Liver (tissue), 9 donors: ENCODE measurements around the gene CEP78. TPM values are rescaled to one million over a fixed set of nuclear protein-coding genes. Genes with fewer than 3 reads are reported as not detected.

Experiments
- DNase-seq: peaks from one replicate; pipeline ENCODE4 v3.0.0-alpha.2; 2017; ENCODE audit warnings: low spot score
- H3K27ac ChIP-seq, 2 donors: one replicate each; pipeline ENCODE4 v1.7.0; 2013; ENCODE audit warnings: inconsistent platforms in 2 of 2, low read length in 2 of 2, control low read depth in 1 of 2, low read depth in 1 of 2, mild to moderate bottlenecking in 1 of 2
- H3K27me3 ChIP-seq, 4 donors: one replicate each; pipeline versions ENCODE4 v1.6.1 to v1.7.0; 2013; ENCODE audit warnings: low read length in 3 of 4, inconsistent platforms in 1 of 4, mild to moderate bottlenecking in 1 of 4, moderate library complexity in 1 of 4; ENCODE audit not compliant: control insufficient read depth in 4 of 4, insufficient read depth in 4 of 4
- H3K36me3 ChIP-seq, 4 donors: one replicate each; pipeline versions ENCODE4 v1.6.1 to v1.7.0; 2013; ENCODE audit warnings: low read length in 3 of 4, mild to moderate bottlenecking in 3 of 4, low read depth in 1 of 4, moderate library complexity in 1 of 4; ENCODE audit not compliant: control insufficient read depth in 4 of 4, insufficient read depth in 3 of 4
- H3K4me1 ChIP-seq, 4 donors: one replicate each; pipeline versions ENCODE4 v1.6.1 to v1.7.0; 2013; ENCODE audit warnings: low read length in 3 of 4, mild to moderate bottlenecking in 3 of 4, moderate library complexity in 1 of 4; ENCODE audit not compliant: control insufficient read depth in 4 of 4, insufficient read depth in 4 of 4
- H3K4me3 ChIP-seq, 3 donors: one replicate each; pipeline versions ENCODE4 v1.6.1 to v1.7.0; 2013; ENCODE audit warnings: low read length in 3 of 3, control low read depth in 1 of 3, low read depth in 1 of 3, mild to moderate bottlenecking in 1 of 3
- H3K9ac ChIP-seq, 2 donors: one replicate each; pipeline ENCODE4 v1.7.0; 2013; ENCODE audit warnings: low read length in 2 of 2, mild to moderate bottlenecking in 2 of 2, moderate library complexity in 2 of 2, control low read depth in 1 of 2, low read depth in 1 of 2
- H3K9me3 ChIP-seq, 4 donors: one replicate each; pipeline versions ENCODE4 v1.6.1 to v1.7.0; 2013; ENCODE audit warnings: low read length in 3 of 4; ENCODE audit not compliant: control insufficient read depth in 4 of 4
- ATF3 ChIP-seq: IDR thresholded peaks from 2 replicates; pipeline ENCODE4 v1.6.1; 2016; ENCODE audit warnings: antibody characterized with exemption
- CTCF ChIP-seq: fragments of 150-350 bp; IDR thresholded peaks from 2 replicates; pipeline ENCODE4 v1.5.1; 2017; ENCODE audit warnings: improper control_type of control experiment, low read depth, low read length; ENCODE audit not compliant: missing input control
- EGR1 ChIP-seq, 2 donors: IDR thresholded peaks; 2 replicates each; pipeline ENCODE4 v1.6.1; 2016 to 2018; ENCODE audit warnings: antibody characterized with exemption in 2 of 2, low read depth in 2 of 2
- FOXA1 ChIP-seq: IDR thresholded peaks from 2 replicates; pipeline ENCODE4 v1.6.1; 2016; ENCODE audit warnings: antibody characterized with exemption
- FOXA2 ChIP-seq: IDR thresholded peaks from 2 replicates; pipeline ENCODE4 v1.6.1; 2016; ENCODE audit warnings: antibody characterized with exemption
- GABPA ChIP-seq, 2 donors: IDR thresholded peaks in 1 of 2; conservative IDR thresholded peaks in 1 of 2; 2 replicates each; pipeline ENCODE4 v1.6.1; 2016; ENCODE audit warnings: antibody characterized with exemption in 2 of 2, mild to moderate bottlenecking in 1 of 2, moderate library complexity in 1 of 2
- HNF4A ChIP-seq, 2 donors: conservative IDR thresholded peaks; 2 replicates each; pipeline ENCODE4 v1.6.1; 2016; ENCODE audit warnings: antibody characterized with exemption in 2 of 2, mild to moderate bottlenecking in 2 of 2
- HNF4G ChIP-seq: IDR thresholded peaks from 2 replicates; pipeline ENCODE4 v1.6.1; 2016; ENCODE audit warnings: antibody characterized with exemption
- JUND ChIP-seq, 2 donors: IDR thresholded peaks; 2 replicates each; pipeline ENCODE4 v1.6.1; 2016; ENCODE audit warnings: antibody characterized with exemption in 2 of 2
- MAX ChIP-seq: IDR thresholded peaks from 2 replicates; pipeline ENCODE4 v1.6.1; 2016; ENCODE audit warnings: antibody characterized with exemption
- NR2F2 ChIP-seq: IDR thresholded peaks from 2 replicates; pipeline ENCODE4 v1.6.1; 2016; ENCODE audit warnings: antibody characterized with exemption
- RAD21 ChIP-seq, 2 donors: IDR thresholded peaks; 2 replicates each; pipeline ENCODE4 v1.6.1; 2016; ENCODE audit warnings: antibody characterized with exemption in 2 of 2, mild to moderate bottlenecking in 2 of 2
- REST ChIP-seq: IDR thresholded peaks from 2 replicates; pipeline ENCODE4 v1.6.1; 2016; ENCODE audit warnings: antibody characterized with exemption, mild to moderate bottlenecking
- RXRA ChIP-seq, 2 donors: IDR thresholded peaks; 2 replicates each; pipeline ENCODE4 v1.6.1; 2017 to 2018; ENCODE audit warnings: antibody characterized with exemption in 2 of 2, mild to moderate bottlenecking in 1 of 2
- SP1 ChIP-seq: IDR thresholded peaks from 2 replicates; pipeline ENCODE4 v1.6.1; 2018; ENCODE audit warnings: antibody characterized with exemption, mild to moderate bottlenecking
- TAF1 ChIP-seq: conservative IDR thresholded peaks from 2 replicates; pipeline ENCODE4 v1.6.1; 2016; ENCODE audit warnings: antibody characterized with exemption, mild to moderate bottlenecking
- ZBTB33 ChIP-seq: IDR thresholded peaks from 2 replicates; pipeline ENCODE4 v1.6.1; 2016; ENCODE audit warnings: antibody characterized with exemption
- WGBS: extraction: QIAGEN DNeasy Blood & Tissue Kit; methylation state at CpG from one replicate; pipeline ENCODE4 v1.1.7; 2013; 5-methylcytosine and 5-hydroxymethylcytosine counted together
- polyA plus RNA-seq, 2 donors: library from polyadenylated mRNA; stranded (reverse) in 1 of 2; unstranded in 1 of 2; fragments of 200-250 nt in 1 of 2; fragments of >200 nt in 1 of 2; fragmentation: Nextera tagmentation in 1 of 2; extraction: Ambion mirVana in 1 of 2; gene quantifications; one replicate each; pipeline versions ENCODE4 v1.2.1 to v1.2.3, GENCODE V29; 2013 to 2015
- total RNA-seq, 2 donors: library from RNA; depleted of rRNA; stranded (reverse); fragments of >200 nt; gene quantifications; one replicate each; pipeline ENCODE4 v1.2.3, GENCODE V29; 2014
- donor health status: healthy.
- donor health status: healthy.
- donor health status: healthy.
- donor health status: healthy.
- donor health status: healthy.

The CEP78 gene
- total and polyA plus RNA-seq, 4 donors = 2.6 to 12.0 (median 6.4) TPM

GRCh38 chr9:78209127-78209526 lies 26.7 kb upstream of the CEP78 start:
- TF ChIP-seq SP1 (no peak), EGR1 (IDR thresholded peaks at IDR 0.05; ENCODE audit: low read depth in 2 of 2) (no peak), RXRA (IDR thresholded peaks at IDR 0.05) (no peak), FOXA1 (no peak), TAF1 (no peak)
- 94% methylated on average over 7 of the region's 7 CpGs for WGBS
- Histone ChIP-seq H3K27ac (no peak overlapping the region), H3K9me3 (no peaks in the 10 kb centered on the region), H3K4me3 (no peak overlapping the region), H3K36me3 (no peaks in the 10 kb centered on the region), H3K4me1 (no peaks in the 10 kb centered on the region), H3K9ac (no peak overlapping the region), H3K27me3 (no peaks in the 10 kb centered on the region)
- DNase-seq = no peak

- Histone ChIP-seq H3K27ac (no peak overlapping the region), H3K9ac (no peak overlapping the region), H3K4me3 (no peak overlapping the region), H3K9me3 (no peaks in the 10 kb centered on the region), H3K27me3 (no peaks in the 10 kb centered on the region), H3K36me3 (no peaks in the 10 kb centered on the region), H3K4me1 (no peaks in the 10 kb centered on the region)
- TF ChIP-seq FOXA2 (no peak), REST (no peak), JUND (IDR thresholded peaks at IDR 0.05) (no peak), ATF3 (no peak), HNF4G (no peak), RXRA (IDR thresholded peaks at IDR 0.05) (no peak), GABPA (IDR thresholded peaks at IDR 0.05 in 1 of 2, conservative IDR thresholded peaks at IDR 0.05 in 1 of 2) (no peak), SP1 (no peak), MAX (no peak), CTCF (no peak), FOXA1 (no peak), EGR1 (IDR thresholded peaks at IDR 0.05; ENCODE audit: low read depth in 2 of 2) (no peak), ZBTB33 (no peak), NR2F2 (no peak), HNF4A (conservative IDR thresholded peaks at IDR 0.05) (no peak), RAD21 (IDR thresholded peaks at IDR 0.05) (no peak)
- no peak for DNase-seq
- 84% methylated on average over 4 of the region's 4 CpGs for WGBS
Observed at GRCh38 chr9:78210841-78211301, 25.0 kb upstream of the CEP78 start.
